Activated T-helper 2 cell treated with anti-CD3 and anti-CD28 coated beads, Interferon-gamma antibody, Interleukin-2, Interleukin-4, amounts not matched to agents 10 μg/mL and 5 μg/mL and 100 μg/mL, durations not matched to agents 14 hours and 24 hours and 36 hours (primary cell): ENCODE data around the gene ALDH9A1. TPM values are rescaled to one million over a fixed set of nuclear protein-coding genes. Genes with fewer than 3 reads are reported as not detected.

Experiments used
- DNase-seq: peaks from one replicate; pipeline ENCODE4 v3.0.0; 2021; ENCODE audit warnings: low spot score
- H3K27ac Mint-ChIP-seq: one replicate; pipeline ENCODE4 v1.8.0; 2021; ENCODE audit warnings: mixed read lengths
- H3K27me3 Mint-ChIP-seq: one replicate; pipeline ENCODE4 v1.8.0; 2021; ENCODE audit warnings: low read depth, mixed read lengths
- H3K36me3 Mint-ChIP-seq: one replicate; pipeline ENCODE4 v1.8.0; 2021; ENCODE audit warnings: low read depth, mixed read lengths
- H3K4me1 Mint-ChIP-seq: one replicate; pipeline ENCODE4 v1.8.0; 2021; ENCODE audit warnings: low read depth, mixed read lengths
- H3K4me3 Mint-ChIP-seq: one replicate; pipeline ENCODE4 v1.8.0; 2021; ENCODE audit warnings: low read depth, mild to moderate bottlenecking, moderate library complexity, mixed read lengths
- H3K9me3 Mint-ChIP-seq: one replicate; pipeline ENCODE4 v1.8.0; 2021; ENCODE audit warnings: mixed read lengths
- intact Hi-C: fragments of 100-400 bp; cut with micrococcal nuclease; formaldehyde crosslinking; loops from one replicate; pipeline ENCODE4 v1.15.1; 2023
- total RNA-seq: library from RNA; stranded (reverse); gene quantifications from 2 replicates; pipeline ENCODE4 v1.2.3, GENCODE V29; 2022

ALDH9A1 gene
- total RNA-seq, 1 donor from 2014 or later: 43.3 TPM

- no peak overlapping the region for H3K27ac Mint-ChIP-seq
- intact Hi-C loops: no loop called here
- H3K27me3 Mint-ChIP-seq: peaks cover 33% of the 10 kb centered on the region
- no peaks in the 10 kb centered on the region for H3K4me1 Mint-ChIP-seq
- H3K9me3 Mint-ChIP-seq: no peaks in the 10 kb centered on the region
- no peak overlapping the region for H3K4me3 Mint-ChIP-seq
- no peak for DNase-seq
- H3K36me3 Mint-ChIP-seq: no peaks in the 10 kb centered on the region
These were observed 74.7 kb downstream of the ALDH9A1 start for GRCh38 chr1:165623624-165624023.

DNA sequence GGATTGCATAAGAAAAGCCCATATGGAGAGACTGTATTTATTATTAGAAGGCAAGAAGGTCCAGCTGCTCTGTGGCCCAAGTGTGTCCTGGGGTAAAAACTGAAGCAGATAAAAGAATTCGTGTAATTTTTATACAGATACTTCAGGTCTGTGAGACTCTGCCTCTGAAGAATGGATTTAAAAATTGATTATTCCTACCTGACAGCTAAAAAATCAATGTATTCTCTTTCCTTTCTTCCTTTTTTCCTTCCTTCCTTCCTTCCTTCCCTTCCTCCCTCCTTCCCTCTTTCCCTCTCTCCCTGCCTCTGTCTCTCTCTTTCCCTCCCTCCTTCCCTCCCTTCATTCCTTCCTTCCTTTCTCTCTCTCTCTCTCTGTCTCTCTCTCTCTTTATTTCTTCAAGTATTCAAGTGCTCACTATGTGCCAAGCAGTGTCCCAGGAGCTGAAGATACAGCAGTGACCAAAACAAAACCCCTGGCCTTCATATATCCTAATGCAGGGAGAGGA lies 78.7 kb downstream of the ALDH9A1 start:
- no peaks in the 10 kb centered on the region for H3K9me3 Mint-ChIP-seq
- no peaks in the 10 kb centered on the region for H3K36me3 Mint-ChIP-seq
- H3K4me3 Mint-ChIP-seq: no peak overlapping the region
- intact Hi-C loops: no loop called here
- H3K4me1 Mint-ChIP-seq: peaks cover 2% of the 10 kb centered on the region
- no peak for DNase-seq
- no peak overlapping the region for H3K27ac Mint-ChIP-seq
- H3K27me3 Mint-ChIP-seq: peaks cover 47% of the 10 kb centered on the region

DNA sequence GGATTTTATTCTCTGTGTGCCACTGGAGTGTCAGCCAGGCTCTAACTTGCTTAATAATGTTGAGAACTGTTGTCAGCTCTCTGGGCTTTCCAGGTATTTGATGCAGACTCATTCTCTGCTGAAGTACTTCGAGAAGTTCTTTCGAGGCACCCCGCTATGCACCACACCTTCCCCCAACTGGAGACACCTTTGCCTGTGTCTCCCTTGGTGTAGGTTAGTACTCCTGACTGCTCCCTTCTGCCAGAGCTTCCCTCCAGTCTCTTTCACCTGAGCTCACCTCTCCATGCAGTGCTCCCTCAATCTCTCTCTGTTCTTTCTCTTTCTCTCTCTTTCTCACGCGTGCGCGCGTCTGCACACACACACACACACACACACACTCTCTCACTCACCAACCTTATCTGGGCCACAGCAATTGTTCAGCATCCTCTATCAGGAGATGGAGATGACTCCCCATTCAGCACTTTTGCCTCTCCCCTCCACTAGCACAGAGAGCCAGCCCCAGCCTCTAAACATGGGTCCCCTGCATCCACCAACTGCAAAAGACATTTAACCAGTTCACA lies 81.3 kb downstream of the ALDH9A1 start:
- H3K9me3 Mint-ChIP-seq: peaks cover 6% of the 10 kb centered on the region
- H3K36me3 Mint-ChIP-seq: no peaks in the 10 kb centered on the region
- H3K4me3 Mint-ChIP-seq: no peak overlapping the region
- H3K27me3 Mint-ChIP-seq: peaks cover 42% of the 10 kb centered on the region
- peaks cover 2% of the 10 kb centered on the region for H3K4me1 Mint-ChIP-seq
- intact Hi-C loops: no loop called here
- H3K27ac Mint-ChIP-seq: no peak overlapping the region
- DNase-seq: no peak

- H3K36me3 Mint-ChIP-seq: no peaks in the 10 kb centered on the region
- H3K27ac Mint-ChIP-seq: no peak overlapping the region
- peaks cover 43% of the 10 kb centered on the region for H3K27me3 Mint-ChIP-seq
- H3K4me3 Mint-ChIP-seq: no peak overlapping the region
- intact Hi-C loops: no loop called here
- peaks cover 2% of the 10 kb centered on the region for H3K4me1 Mint-ChIP-seq
- peaks cover 6% of the 10 kb centered on the region for H3K9me3 Mint-ChIP-seq
- no peak for DNase-seq
These were observed 82.2 kb downstream of the ALDH9A1 start for GRCh38 chr1:165616054-165616612.

Other genes with a start within 250 kb of the ALDH9A1 start
- not detected in 2 replicates for gene LRRC52, start 154.6 kb downstream of the ALDH9A1 start, total RNA-seq
- gene MGST3, start 67.3 kb downstream of the ALDH9A1 start, total RNA-seq: 63.6 and 63.7 TPM in 2 replicates
- gene TMCO1, start 70.3 kb upstream of the ALDH9A1 start, total RNA-seq: 83.3 and 85.8 TPM in 2 replicates
- gene UCK2, start 129.1 kb upstream of the ALDH9A1 start, total RNA-seq: 94.3 and 100 TPM in 2 replicates